GM18907 (cell line): ENCODE results near the gene LBR.
"Not testable (repeated sequence)": the region's sequence is repeated elsewhere in the genome, so short reads cannot be mapped to it uniquely, and the experiment has no call there.

Experiments used
- ATAC-seq: cut with Tn5 transposase; IDR thresholded peaks from one replicate; pipeline ENCODE4 v1.9.1; 2021; ENCODE audit warnings: mild to moderate bottlenecking, moderate library complexity; ENCODE audit not compliant: unreplicated experiment

Gene LBR

DNA sequence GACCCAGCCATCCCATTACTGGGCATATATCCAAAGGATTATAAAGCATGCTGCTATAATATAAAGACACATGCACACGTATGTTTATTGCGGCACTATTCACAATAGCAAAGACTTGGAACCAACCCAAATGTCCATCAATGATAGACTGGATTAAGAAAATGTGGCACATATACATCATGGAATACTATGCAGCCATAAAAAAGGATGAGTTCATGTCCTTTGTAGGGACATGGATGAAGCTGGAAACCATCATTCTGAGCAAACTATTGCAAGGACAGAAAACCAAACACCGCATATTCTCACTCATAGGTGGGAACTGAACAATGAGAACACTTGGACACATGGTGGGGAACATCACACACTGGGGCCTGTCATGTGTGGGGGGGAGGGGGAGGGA is 41.0 kb downstream of the LBR start:
- ATAC-seq: not testable (repeated sequence)

DNA sequence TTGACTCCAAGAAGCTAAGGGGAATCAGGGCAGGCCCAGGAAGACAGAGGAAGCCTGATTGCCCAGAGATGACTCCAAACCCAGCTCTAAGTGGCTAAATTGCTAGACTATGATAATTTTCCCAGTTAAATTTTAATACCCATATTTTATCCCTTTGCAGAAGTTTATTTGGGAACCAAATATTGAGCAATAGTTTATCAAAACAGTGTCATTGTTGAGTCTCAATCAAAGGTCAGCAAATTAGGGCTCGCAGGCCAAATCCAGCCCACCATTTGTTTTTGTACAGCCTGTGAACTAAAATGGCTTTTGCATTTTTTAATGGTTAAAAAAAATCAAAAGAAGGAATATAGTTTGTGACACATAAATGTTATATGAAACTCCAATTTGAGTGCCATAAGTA is 47.1 kb downstream of the LBR start:
- no peak for ATAC-seq

DNA sequence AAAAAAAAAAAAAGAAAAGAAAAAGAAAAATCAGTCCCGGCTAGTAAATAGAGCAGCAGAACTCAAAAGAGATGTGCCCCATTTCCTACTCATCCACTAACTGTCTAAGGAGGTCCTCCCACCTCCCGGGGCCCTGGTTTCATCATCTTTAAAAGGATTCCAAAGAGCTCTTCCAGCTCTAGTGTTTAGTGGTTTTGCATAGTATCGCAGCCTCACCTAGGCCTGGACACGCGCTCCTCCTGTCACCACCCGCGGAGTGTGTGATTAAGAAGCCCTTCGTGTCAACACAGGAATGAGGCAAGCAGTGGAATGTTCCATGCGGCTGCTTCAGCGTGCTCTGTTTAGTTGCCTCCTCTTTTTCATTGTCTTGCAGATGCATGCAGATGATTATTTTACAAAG is 49.0 kb downstream of the LBR start:
- no peak for ATAC-seq

DNA sequence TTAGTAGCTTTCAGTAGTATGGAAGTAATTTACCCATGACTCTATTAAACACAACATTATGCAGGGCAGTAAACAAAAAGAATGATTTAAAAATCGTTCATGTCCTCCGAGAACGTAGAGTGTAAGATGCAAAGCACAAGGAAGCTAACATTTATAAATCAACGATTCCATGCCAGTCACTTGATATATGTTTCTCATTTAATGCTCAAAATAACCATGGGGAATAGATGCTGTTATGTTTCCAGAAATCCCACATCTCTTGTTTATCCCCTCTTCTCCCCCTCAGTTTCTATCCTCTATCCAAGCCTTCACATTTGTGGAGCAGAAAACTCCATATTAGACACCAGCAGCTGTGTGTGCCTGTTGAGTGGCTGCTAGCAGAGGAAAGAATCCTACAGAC is 52.8 kb downstream of the LBR start:
- no peak for ATAC-seq

DNA sequence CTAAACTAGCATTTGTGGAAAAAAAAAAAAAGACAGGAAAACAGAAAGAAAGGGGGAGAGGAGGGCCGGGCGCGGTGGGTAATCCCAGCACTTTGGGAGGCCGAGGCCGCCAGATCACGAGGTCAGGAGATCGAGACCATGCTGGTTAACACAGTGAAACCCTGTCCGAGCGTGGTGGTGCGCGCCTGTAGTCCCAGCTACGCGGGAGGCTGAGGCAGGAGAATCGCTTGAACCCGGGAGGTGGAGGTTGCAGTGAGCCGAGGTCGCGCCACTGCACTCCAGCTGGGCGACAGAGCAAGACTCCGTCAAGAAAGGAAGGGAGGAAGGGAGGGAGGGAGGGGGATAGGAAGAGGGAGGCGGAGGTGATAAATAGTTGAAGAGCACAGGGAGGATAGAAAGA is 54.7 kb downstream of the LBR start:
- ATAC-seq: no peak

DNA sequence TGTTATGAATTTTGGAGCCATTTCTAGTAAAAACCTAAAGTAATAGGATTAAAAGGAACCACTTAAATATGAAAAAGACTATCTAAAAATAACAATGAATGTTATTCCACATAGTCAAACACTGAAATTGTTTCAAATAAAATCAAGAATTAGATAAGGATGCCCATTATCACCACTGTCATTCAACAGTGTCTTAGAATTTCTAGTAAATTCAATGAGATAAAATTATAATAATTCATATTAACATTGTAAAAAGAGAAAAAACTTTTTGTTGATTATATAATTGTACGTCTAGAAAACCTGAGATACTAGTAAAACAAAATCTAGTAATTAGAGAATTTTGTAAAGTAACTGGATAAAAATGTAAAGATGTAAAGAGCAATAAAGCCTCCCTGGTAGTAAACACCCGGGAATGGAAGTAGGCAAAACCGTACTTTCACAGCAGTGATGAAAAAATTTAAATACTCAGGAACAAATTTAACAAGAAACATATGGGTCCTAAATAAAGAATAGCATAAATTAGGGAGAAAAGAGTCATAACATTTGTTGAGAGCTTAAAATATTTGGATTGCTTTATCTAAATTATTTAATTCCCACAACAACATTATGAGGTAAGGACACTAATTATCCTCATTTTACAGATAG is 56.4 kb downstream of the LBR start:
- no peak for ATAC-seq

DNA sequence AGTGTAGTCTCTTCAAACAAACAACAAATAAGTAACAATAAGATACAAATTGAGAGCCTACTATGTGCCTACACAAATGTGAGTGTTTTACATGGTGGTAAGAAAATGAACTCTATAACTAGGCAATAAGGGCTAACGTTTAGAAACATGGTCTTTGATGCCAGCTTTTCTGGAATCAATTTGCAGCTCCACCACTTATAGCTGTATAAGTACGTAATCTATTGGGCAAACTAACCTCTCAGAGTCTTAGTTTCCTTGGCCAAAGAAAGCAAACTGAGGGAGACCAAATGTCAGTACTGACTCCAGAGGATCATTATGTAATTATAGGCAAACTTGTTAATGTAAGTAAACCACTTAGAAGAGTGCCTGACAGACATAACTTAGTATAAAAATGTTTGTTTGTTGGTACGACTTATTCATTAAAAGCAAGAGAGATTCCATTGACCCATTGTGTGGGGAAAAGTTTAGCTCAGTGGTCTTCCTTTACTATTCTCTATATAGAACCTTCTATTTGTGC is 59.7 kb downstream of the LBR start:
- ATAC-seq: no peak

DNA sequence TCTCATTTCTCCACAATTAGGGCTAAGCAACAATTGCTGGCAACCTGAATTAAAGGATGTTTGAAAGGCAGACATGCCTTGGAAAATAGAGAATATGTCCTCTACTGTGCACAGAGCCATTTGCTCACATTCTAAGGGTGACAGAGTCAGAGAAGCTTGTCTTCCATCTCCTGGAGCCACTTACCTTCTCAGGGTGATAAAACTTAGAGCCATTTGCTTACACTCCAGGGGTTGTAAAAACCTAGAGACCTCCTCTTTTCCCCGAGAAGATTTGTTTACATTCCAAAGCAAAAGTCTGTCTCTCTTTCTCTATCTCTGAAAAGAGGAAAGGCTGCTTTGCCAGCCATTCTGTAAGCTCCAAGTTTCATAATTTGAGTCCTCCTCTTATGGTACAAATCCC is 61.3 kb downstream of the LBR start:
- no peak for ATAC-seq

DNA sequence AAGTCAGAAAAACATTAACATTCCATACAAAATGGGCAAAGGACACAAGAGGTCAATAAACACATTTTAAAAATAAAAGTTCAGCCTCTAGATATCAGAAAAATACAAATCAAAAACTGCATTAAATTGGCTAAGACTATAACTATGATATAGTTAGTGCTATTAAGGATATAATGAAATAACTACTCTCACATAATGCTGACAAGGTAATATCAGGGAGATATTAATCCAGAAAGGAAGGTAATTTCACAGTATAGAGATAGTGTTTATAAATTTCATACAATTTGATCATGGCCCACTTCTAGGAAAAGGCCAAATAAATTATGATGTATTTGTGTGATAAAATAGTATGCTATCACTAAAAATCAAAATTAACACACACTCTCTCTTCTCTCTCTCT is 61.8 kb downstream of the LBR start:
- no peak for ATAC-seq

DNA sequence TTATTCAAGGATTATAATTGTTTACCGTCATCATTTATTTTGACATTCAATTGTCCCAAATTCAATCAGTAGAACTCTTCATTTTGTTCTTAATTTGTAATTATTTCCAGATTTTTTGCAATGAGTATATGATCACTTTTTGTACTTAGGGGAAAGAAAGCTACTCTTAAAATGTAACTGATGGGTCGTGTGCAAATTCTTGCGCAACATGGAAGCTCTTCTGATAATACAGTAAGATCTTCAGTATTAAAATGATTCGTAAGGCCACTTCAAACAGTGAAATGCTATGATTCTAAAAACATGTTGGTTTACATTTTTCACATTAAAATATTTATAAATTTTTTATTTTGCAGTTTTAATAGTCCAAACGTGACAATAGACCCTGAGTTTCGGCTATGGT is 63.4 kb downstream of the LBR start:
- no peak for ATAC-seq

DNA sequence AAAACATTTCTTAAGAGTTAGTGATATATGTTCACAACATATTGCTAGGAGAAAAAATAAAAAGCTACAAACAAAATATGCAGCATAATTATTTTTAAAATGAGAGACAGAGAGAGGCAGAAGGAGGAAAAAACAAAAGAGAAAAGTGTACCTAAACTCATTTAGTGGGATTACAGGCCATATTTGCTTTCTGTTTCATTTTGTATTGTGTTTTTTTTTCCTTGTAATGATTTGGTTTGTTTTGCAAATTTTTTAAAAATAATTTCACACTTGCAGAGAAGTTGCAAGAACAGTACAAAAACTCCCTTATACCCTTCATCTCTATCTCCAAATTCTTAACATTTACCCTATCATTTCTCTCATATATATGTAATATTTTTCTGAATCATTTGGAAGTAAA is 65.0 kb downstream of the LBR start:
- no peak for ATAC-seq

DNA sequence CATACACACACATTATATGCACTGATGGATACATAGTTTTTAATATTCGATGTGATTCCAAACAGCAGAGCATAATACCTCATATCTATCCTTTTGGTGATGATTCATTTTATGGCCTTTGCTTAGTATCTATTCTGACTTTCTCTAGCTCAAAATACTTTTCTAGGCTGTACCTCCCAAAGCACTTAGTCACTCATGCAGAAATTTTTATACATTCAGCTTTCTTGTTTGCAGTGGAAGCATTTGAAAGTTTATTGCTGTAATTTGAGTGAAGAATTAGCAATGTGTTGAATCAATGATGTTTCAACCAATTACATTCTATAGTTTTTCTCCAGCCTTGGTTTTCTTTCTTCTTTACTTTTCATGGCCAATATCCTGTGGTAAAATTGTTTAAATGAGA is 66.7 kb downstream of the LBR start:
- ATAC-seq: no peak

DNA sequence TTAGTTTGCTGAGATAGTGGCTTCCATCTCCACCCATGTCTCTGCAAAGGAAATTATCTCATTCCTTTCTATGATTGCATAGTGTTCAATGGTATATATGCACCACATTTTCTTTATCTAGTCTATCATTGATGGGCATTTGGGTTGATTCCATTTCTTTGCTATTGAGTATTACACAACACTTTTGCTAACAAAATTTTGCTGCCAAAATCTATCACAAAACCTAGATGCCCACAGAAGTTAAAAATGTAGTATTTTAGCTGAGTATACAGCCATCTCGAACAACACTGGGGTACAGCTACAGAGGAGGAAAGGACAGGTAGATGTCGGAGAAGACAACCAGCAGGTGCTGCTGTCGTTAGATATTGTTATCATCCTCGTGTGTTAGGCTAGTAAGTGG is 67.7 kb downstream of the LBR start:
- ATAC-seq: no peak

DNA sequence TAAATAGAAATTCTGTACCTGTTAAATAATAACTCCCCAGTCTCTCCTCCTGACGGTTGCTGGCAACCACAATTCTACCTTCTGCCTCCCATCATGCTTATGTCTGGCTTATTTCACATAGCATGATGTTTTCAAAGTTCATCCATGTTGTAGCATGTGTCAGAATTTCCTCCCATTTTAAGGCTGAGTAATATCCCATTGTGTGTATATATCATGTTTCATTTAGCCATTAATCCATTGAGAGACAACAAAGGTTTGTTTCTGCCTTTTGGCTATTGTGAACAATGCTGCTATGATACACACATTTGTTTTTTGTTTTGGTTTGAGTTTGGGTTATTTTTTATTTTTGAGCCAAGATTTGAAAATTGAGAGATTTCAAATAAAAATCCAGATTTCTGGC is 72.0 kb downstream of the LBR start:
- ATAC-seq: no peak

DNA sequence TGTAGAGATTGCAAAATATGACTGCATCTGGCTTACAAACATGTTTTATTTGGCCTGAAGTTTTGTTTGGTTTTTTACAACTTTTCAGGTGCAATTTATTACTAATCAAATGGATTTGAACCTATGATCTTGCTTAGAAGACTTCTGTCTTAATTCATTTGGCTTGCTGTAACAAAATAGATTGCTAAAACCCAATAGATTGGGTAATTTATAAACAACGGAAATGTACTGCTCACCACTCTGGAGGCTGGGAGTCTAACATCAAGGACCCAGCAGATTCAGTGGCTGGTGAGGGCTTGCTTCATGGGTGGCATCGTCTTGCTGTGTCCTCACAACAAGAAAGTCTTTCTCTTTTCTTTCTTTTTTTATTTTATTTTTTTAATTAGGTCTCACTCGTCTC is 72.9 kb downstream of the LBR start:
- ATAC-seq: no peak
